ENCODE results near the gene LETM1. TPM values are rescaled to one million over a fixed set of nuclear protein-coding genes. Genes with fewer than 3 reads are reported as not detected.

Gene LETM1
- total RNA-seq, 1 donor, result 51.7 TPM

DNA sequence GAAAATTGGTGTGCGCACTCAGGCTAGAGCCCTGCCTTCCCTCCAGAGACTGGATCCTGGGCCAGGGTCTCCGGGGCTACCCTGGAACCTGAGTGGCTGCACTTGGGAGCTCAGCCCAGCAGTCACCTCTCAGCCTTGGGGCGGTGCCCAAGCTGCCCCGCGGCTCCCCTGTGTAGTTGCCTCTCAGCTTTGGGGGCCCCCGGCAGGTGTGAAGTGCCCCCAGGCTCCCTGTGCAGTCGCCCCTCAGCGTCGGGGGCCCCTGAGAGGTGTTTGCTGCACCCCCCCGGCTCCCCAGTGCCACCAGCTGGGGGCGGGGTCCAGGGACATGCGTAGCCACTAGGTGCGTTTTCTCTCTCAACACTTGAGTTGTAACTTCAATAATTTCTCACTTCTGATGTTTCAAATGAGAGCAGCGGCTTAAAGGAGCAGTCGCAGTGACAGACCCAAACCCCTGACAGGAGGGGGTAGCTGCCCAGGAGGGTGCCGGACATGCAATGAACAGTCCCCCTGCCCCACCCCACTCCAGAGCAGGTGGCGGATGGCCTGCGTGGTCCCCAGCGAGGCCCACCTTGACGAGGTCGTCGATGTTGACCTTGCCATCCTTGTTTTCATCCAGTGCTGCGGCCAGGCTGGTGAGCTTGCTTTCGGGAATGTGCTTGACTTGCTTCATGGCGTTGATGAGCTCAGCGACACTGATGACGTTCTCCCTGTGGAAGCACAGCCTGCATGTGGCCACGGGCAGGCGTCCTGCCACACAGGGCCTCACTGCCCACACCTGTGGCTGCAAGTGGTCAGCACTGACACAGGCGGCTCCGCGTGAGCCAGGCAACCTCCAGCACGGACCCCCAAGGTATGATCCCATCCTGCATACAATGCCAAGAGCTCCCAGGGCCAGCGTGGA, 40.6 kb downstream of the LETM1 start:
- DNase-seq (ENCODE audit: low read depth), result no peak
- no peak overlapping the region for H3K4me3 ChIP-seq (ENCODE audit: low read depth, low read length)
- TF ChIP-seq, protein P1, sequence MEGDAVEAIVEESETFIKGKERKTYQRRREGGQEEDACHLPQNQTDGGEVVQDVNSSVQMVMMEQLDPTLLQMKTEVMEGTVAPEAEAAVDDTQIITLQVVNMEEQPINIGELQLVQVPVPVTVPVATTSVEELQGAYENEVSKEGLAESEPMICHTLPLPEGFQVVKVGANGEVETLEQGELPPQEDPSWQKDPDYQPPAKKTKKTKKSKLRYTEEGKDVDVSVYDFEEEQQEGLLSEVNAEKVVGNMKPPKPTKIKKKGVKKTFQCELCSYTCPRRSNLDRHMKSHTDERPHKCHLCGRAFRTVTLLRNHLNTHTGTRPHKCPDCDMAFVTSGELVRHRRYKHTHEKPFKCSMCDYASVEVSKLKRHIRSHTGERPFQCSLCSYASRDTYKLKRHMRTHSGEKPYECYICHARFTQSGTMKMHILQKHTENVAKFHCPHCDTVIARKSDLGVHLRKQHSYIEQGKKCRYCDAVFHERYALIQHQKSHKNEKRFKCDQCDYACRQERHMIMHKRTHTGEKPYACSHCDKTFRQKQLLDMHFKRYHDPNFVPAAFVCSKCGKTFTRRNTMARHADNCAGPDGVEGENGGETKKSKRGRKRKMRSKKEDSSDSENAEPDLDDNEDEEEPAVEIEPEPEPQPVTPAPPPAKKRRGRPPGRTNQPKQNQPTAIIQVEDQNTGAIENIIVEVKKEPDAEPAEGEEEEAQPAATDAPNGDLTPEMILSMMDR (IDR thresholded peaks at IDR 0.05; ENCODE audit: insufficient read depth, low read length), result no peak

DNA sequence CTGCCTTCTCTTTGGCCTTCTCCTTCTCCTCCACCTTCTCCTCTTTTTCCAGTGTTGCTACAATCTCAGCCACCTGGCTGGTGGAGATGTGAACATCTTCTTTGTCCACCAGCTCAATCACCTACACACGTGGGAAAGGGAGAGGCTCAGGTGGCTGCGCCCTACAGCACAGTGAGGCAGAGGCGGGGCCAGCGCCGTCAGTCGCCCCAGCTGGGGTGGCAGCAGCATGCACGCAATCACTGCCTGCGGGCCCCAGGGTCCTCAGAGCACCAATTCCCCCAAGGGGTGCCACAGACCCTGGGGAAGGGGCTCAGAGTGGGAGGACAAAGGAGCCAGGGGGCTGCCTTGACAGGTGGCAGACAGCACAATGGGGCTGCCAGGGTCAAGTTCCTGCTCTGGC, 41.5 kb downstream of the LETM1 start:
- no peak overlapping the region for H3K4me3 ChIP-seq (ENCODE audit: low read depth, low read length)
- no peak for DNase-seq (ENCODE audit: low read depth)
- TF ChIP-seq, protein P1 (IDR thresholded peaks at IDR 0.05; ENCODE audit: insufficient read depth, low read length), result no peak

DNA sequence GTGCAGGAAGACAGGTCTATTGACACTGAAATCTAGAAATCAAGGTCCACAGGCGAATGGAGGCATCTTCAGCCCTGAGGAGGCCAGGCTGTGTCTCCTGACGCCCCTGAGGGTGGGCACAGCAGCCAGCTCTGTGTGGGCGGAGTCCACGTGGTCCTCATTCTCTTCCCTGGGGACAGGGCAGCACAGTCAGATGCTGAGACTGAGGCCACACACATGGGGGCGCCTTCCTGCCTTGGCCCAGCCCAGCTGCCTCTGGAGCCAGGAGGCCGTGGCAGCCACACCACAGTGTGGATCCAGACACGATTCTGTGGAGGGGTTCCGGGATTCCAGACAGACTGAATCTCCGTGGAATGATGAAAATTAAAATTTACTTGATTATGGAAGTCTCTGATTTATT, 42.0 kb downstream of the LETM1 start:
- no peak for DNase-seq (ENCODE audit: low read depth)
- TF ChIP-seq, protein P1 (IDR thresholded peaks at IDR 0.05; ENCODE audit: insufficient read depth, low read length), result no peak

DNA sequence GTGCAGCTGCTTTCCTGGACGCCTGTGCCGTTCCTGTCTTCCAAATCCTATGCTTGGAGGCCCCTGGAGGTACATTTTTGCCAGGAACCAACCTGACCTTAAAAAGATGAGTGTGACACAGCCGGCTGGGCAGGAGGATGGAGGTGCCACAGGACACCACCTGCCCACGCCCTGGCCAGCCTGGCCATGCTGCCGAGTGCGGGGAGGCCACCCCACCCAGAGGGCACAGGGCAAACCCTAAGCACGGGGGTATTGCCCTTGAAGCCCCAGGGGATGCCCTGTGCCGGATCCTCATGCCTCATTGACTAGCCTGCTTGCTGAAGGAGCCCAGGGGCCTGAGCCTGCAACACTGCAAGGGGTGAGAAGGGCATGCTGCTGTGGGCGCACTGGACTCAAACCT, 42.7 kb downstream of the LETM1 start:
- DNase-seq (ENCODE audit: low read depth), result no peak
- H3K4me3 ChIP-seq (ENCODE audit: low read depth, low read length), result no peak overlapping the region
- TF ChIP-seq, protein P1 (IDR thresholded peaks at IDR 0.05; ENCODE audit: insufficient read depth, low read length), result no peak

More for the DNA sequence above, 42.0 kb downstream of the LETM1 start:
- no peak overlapping the region for H3K4me3 ChIP-seq (ENCODE audit: low read depth, low read length)

DNA sequence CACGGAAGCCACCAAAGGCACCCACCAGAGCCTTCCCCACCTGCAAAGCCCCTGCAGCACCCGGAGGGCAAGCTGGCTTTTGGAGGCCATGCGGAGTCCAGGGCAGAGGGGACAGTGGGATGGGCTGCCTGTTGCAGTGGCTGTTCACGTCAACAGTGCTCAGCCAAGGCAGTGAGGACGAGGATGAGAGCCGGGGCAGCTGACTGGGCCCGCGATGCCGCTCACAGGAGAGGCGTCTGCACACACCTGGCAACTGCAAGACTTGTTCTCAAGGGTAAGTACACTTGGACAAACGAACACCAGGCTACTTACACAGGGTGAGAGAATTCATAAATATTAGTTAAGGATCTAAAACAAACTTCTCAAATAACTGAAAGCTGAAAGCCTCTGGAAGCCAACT, 43.2 kb downstream of the LETM1 start:
- DNase-seq (ENCODE audit: low read depth), result no peak
- H3K4me3 ChIP-seq (ENCODE audit: low read depth, low read length), result no peak overlapping the region
- TF ChIP-seq, protein P1 (IDR thresholded peaks at IDR 0.05; ENCODE audit: insufficient read depth, low read length), result no peak

DNA sequence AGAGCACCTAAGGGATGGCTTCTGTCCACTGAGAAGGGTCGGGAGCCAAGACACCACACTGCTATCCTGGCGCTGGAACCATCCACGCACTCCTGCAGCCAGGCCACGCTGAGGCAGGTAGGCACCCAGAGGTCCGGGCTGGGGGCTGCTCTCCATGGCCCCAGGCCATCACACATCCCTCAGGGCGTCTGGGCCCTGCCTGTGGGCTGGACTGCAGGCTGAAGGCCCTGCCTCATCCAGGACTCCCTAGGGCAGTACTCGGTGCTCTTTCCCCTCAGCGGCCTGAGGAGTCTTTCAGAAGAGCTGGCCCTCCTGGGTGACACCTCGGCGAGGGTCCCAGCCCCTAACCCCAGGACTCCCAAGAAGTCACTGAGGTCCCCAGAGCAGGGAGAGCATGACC, 45.2 kb downstream of the LETM1 start:
- no peak overlapping the region for H3K4me3 ChIP-seq (ENCODE audit: low read depth, low read length)
- no peak for DNase-seq (ENCODE audit: low read depth)
- TF ChIP-seq, protein P1 (IDR thresholded peaks at IDR 0.05; ENCODE audit: insufficient read depth, low read length), result no peak

All from fibroblast of the aortic adventitia (primary cell).